SHP77 (cell line): ENCODE data around the gene SLC17A8.
"Not testable (repeated sequence)": the region's sequence is repeated elsewhere in the genome, so short reads cannot be mapped to it uniquely, and the experiment has no call there.

Experiments
- DNase-seq, 2 experiments: peaks; one replicate each; lab custom pipeline; 2025; lab: John Stamatoyannopoulos, UW

The SLC17A8 gene

GRCh38 chr12:100356644-100357223 is at the start of gene SLC17A8:
Gene SLC17A8 (plus strand): TSS chr12:100357074. CDS start chr12:100357392, 318 bp downstream.
- DNase-seq: no peak

- not testable (repeated sequence) for DNase-seq
These were observed 48.7 kb upstream of the SLC17A8 start for GRCh38 chr12:100308138-100308537.

- no peak for DNase-seq
These were observed 45.6 kb upstream of the SLC17A8 start for GRCh38 chr12:100311317-100311716.

- no peak for DNase-seq
These were observed 39.5 kb upstream of the SLC17A8 start for GRCh38 chr12:100317371-100317770.

GRCh38 chr12:100324498-100324897 is 32.4 kb upstream of the SLC17A8 start:
- DNase-seq: no peak

- DNase-seq: no peak
These were observed 30.7 kb upstream of the SLC17A8 start for GRCh38 chr12:100326208-100326607.

- no peak for DNase-seq
These were observed 27.1 kb upstream of the SLC17A8 start for GRCh38 chr12:100329800-100330199.

GRCh38 chr12:100331871-100332270 is 25.0 kb upstream of the SLC17A8 start:
- no peak for DNase-seq

GRCh38 chr12:100332852-100333251 is 24.0 kb upstream of the SLC17A8 start:
- no peak for DNase-seq

GRCh38 chr12:100337299-100337698 is 19.6 kb upstream of the SLC17A8 start:
- DNase-seq: no peak

GRCh38 chr12:100337727-100338126 is 19.1 kb upstream of the SLC17A8 start:
- no peak for DNase-seq

- no peak for DNase-seq
These were observed 17.8 kb upstream of the SLC17A8 start for GRCh38 chr12:100339071-100339470.

- DNase-seq: not testable (repeated sequence)
These were observed 14.0 kb upstream of the SLC17A8 start for GRCh38 chr12:100342897-100343296.

- not testable (repeated sequence) for DNase-seq
These were observed 12.5 kb upstream of the SLC17A8 start for GRCh38 chr12:100344351-100344750.

- DNase-seq: no peak
These were observed 11.7 kb upstream of the SLC17A8 start for GRCh38 chr12:100345020-100345767.

- DNase-seq: no peak
These were observed 10.2 kb upstream of the SLC17A8 start for GRCh38 chr12:100346660-100347059.

GRCh38 chr12:100348657-100349454 is 8.0 kb upstream of the SLC17A8 start:
- DNase-seq: peak; percentile 4 to 12

- no peak for DNase-seq
These were observed 2.4 kb downstream of the SLC17A8 start for GRCh38 chr12:100359248-100359647.

- DNase-seq: no peak
These were observed 2.9 kb downstream of the SLC17A8 start for GRCh38 chr12:100359822-100360221.

- no peak for DNase-seq
These were observed 3.6 kb downstream of the SLC17A8 start for GRCh38 chr12:100360450-100360849.

- no peak for DNase-seq
These were observed 7.5 kb downstream of the SLC17A8 start for GRCh38 chr12:100364324-100364723.

- no peak for DNase-seq
These were observed 8.5 kb downstream of the SLC17A8 start for GRCh38 chr12:100365411-100365810.

- no peak for DNase-seq
These were observed 11.2 kb downstream of the SLC17A8 start for GRCh38 chr12:100368066-100368465.
